ENCODE data around the gene TRIO. TPM values are rescaled to one million over a fixed set of nuclear protein-coding genes. Genes with fewer than 3 reads are reported as not detected.
"Not testable (repeated sequence)": the region's sequence is repeated elsewhere in the genome, so short reads cannot be mapped to it uniquely, and the experiment has no call there.

TRIO gene
- total RNA-seq, 4 donors from 2014 or later, result 21.2 to 105 (median 47.6) TPM

DNA sequence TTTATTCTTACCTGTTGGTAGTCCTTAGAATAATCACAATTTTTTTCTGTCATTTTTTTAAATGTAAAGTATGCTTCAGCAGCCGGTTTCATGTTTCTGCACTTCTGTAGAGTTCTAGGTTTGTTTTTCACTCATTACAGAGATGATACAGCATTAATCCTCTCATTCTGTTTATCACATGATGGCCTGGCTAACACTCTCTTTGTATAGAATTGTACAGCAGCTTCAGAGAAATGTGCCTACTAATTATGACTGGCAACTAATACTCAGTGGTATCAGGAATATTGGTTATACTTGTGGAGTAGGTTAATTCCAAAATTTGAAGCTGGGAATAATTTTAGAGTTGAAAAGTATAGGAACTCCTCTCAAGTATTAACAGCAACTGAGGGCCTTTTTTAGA lies 245.6 kb downstream of the TRIO start:
- WGBS, 2 donors, result 86 to 91% methylated on average over 1 of the region's 1 CpG
- Histone ChIP-seq H3K36me3 (peaks cover 0 to 94% (median 11%) of the 10 kb centered on the region in 3 donors), H3K9me3 (no peaks in the 10 kb centered on the region), H3K4me1 (no peaks in the 10 kb centered on the region), H3K27me3 (no peaks in the 10 kb centered on the region), H3K4me3 (no peak overlapping the region), H3K27ac (no peak overlapping the region)
- DNase-seq, result no peak
- TF ChIP-seq, protein P1, sequence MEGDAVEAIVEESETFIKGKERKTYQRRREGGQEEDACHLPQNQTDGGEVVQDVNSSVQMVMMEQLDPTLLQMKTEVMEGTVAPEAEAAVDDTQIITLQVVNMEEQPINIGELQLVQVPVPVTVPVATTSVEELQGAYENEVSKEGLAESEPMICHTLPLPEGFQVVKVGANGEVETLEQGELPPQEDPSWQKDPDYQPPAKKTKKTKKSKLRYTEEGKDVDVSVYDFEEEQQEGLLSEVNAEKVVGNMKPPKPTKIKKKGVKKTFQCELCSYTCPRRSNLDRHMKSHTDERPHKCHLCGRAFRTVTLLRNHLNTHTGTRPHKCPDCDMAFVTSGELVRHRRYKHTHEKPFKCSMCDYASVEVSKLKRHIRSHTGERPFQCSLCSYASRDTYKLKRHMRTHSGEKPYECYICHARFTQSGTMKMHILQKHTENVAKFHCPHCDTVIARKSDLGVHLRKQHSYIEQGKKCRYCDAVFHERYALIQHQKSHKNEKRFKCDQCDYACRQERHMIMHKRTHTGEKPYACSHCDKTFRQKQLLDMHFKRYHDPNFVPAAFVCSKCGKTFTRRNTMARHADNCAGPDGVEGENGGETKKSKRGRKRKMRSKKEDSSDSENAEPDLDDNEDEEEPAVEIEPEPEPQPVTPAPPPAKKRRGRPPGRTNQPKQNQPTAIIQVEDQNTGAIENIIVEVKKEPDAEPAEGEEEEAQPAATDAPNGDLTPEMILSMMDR (IDR thresholded peaks at IDR 0.05), result no peak
- TF ChIP-seq POLR2A (IDR thresholded peaks at IDR 0.05), result no peak
- intact Hi-C loops (cut with DNase I), result no loop called here

DNA sequence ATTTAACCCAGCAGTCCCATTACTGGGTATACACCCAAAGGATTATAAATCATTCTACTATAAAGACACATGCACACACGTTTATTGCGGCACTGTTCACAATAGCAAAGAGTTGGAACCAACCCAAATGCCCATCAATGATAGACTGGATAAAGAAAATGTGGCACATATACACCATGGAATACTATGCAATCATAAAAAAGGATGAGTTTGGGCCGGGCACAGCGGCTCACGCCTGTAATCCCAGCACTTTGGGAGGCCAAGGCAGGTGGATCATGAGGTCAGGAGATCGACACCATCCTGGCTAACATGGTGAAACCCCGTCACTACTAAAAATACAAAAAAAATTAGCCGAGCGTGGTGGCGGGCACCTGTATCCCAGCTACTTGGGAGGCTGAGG lies 249.4 kb downstream of the TRIO start:
- H3K27me3 ChIP-seq, H3K27ac ChIP-seq, H3K9me3 ChIP-seq, DNase-seq, H3K4me1 ChIP-seq, H3K4me3 ChIP-seq: not testable (repeated sequence)
- peaks cover 0 to 99% (median 21%) of the 10 kb centered on the region in 3 donors for H3K36me3 ChIP-seq
- WGBS, 2 donors, result 90 to 94% methylated on average over 10 of the region's 10 CpGs
- intact Hi-C loops (cut with DNase I), result loop anchor here (10.0 kb wide), 1 partner anchor 252 kb away; no protein-coding TSS in a partner anchor

DNA sequence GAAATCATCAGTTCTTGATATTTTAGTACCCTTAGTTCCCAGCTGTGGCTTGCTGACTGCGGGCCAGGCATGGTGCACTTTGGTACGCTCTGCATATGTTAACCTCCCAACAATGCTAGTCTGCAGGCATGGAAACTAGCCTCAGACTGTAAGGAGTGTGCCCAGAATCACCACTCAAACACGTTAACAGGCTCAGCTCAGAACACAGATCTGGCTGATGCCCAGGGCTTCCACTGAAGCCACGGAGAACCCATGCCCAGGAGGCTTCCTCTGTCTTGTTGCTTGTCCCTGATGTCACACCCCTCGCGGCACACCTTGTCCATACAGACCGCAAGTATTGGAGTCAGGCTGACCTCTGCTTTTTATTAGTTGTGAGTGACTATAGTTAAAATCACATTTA lies 251.2 kb downstream of the TRIO start:
- no peak overlapping the region for H3K4me3 ChIP-seq
- H3K27ac ChIP-seq, result no peak overlapping the region
- intact Hi-C loops (cut with DNase I), result loop anchor here (10.0 kb wide), 1 partner anchor 250 kb away; no protein-coding TSS in a partner anchor
- H3K27me3 ChIP-seq, result no peaks in the 10 kb centered on the region
- 73 to 85% methylated on average over 5 to 7 of the region's 7 CpGs for WGBS, 2 donors
- H3K36me3 ChIP-seq, result peaks cover 0 to 85% (median 21%) of the 10 kb centered on the region in 3 donors
- peaks cover 0 to 10% (median 4%) of the 10 kb centered on the region in 3 donors for H3K4me1 ChIP-seq
- H3K9me3 ChIP-seq, result no peaks in the 10 kb centered on the region
- no peak for DNase-seq
- TF ChIP-seq, protein P1 (IDR thresholded peaks at IDR 0.05), result no peak
- TF ChIP-seq POLR2A (IDR thresholded peaks at IDR 0.05), result no peak

DNA sequence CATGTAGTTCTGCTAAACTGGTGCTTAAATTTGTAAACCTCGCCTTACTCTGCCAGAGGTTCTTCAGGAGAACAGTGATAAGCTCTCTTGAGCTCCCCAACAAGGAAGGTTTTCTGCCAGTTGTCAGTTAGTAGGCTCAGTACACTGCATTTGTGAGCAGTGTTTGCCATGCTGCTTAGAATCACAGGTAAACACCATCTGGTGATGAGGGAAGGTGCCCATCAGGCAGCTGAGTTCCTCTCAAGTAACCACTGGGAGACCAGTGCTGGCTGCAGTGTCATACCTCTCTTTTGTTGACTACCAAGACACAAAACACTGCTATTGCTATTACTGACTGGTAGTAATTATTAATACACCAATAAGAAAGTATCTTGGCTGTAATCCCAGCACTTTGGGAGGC lies 252.3 kb downstream of the TRIO start:
- Histone ChIP-seq H3K4me1 (peaks cover 0 to 10% (median 4%) of the 10 kb centered on the region in 3 donors), H3K4me3 (no peak overlapping the region), H3K27me3 (no peaks in the 10 kb centered on the region), H3K9me3 (no peaks in the 10 kb centered on the region), H3K36me3 (peaks cover 0 to 83% (median 19%) of the 10 kb centered on the region in 3 donors), H3K27ac (no peak overlapping the region)
- WGBS, 2 donors, result 86 to 100% methylated on average over 1 of the region's 1 CpG
- no peak for TF ChIP-seq POLR2A (IDR thresholded peaks at IDR 0.05)
- TF ChIP-seq, protein P1 (IDR thresholded peaks at IDR 0.05), result no peak
- DNase-seq, result no peak
- intact Hi-C loops (cut with DNase I), result loop anchor here (10.0 kb wide), 1 partner anchor 249 kb away; no protein-coding TSS in a partner anchor

DNA sequence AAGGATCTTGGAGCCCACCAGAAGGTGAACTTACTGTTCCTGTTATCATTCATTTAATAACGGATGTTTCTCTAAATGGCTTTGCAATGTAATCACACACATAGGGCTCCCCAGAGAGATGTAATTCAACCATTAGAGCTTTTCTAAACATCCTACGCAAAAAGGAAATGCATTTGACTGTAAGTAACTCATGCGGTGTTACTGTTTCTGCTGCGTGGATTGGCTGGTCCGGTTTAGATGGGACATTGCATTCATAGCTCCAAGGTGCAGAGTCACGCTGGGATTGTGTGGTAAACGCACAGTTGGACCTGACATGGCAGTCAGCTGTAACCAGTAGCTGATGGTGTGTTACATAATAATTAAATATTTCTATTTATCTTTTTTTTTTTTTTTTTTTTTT lies 252.9 kb downstream of the TRIO start:
- peaks cover 0 to 10% (median 4%) of the 10 kb centered on the region in 3 donors for H3K4me1 ChIP-seq
- peaks cover 0 to 83% (median 13%) of the 10 kb centered on the region in 3 donors for H3K36me3 ChIP-seq
- H3K9me3 ChIP-seq, result no peaks in the 10 kb centered on the region
- WGBS, 2 donors, result 85 to 97% methylated on average over 7 of the region's 7 CpGs
- H3K27me3 ChIP-seq, result no peaks in the 10 kb centered on the region
- no peak for DNase-seq
- intact Hi-C loops (cut with DNase I), result loop anchor here (10.0 kb wide), 1 partner anchor 249 kb away; no protein-coding TSS in a partner anchor
- no peak overlapping the region for H3K4me3 ChIP-seq
- no peak overlapping the region for H3K27ac ChIP-seq
- TF ChIP-seq, protein P1 (IDR thresholded peaks at IDR 0.05), result no peak
- no peak for TF ChIP-seq POLR2A (IDR thresholded peaks at IDR 0.05)
